Measurements from ENCODE around the gene TXNRD1. TPM values are rescaled to one million over a fixed set of nuclear protein-coding genes. Genes with fewer than 3 reads are reported as not detected.

The TXNRD1 gene
- total RNA-seq, 2 donors from 2014 or later: 33.5 to 47.2 TPM

GRCh38 chr12:104372721-104373335 is 157.2 kb downstream of the TXNRD1 start:
- no peak overlapping the region for H3K4me3 Mint-ChIP-seq
- no peaks in the 10 kb centered on the region for H3K36me3 Mint-ChIP-seq (ENCODE audit: low read depth)
- H3K27ac Mint-ChIP-seq: peak overlapping the region; percentile 70
- no peak for ATAC-seq
- no peak for DNase-seq
- H3K27me3 Mint-ChIP-seq: no peaks in the 10 kb centered on the region
- H3K4me1 Mint-ChIP-seq: peaks cover 4% of the 10 kb centered on the region
- no peaks in the 10 kb centered on the region for H3K9me3 ChIP-seq (ENCODE audit: control insufficient read depth, low read length, poor library complexity, severe bottlenecking)

- H3K9me3 ChIP-seq (ENCODE audit: control insufficient read depth, low read length, poor library complexity, severe bottlenecking): no peaks in the 10 kb centered on the region
- H3K27me3 Mint-ChIP-seq: no peaks in the 10 kb centered on the region
- DNase-seq: no peak
- no peaks in the 10 kb centered on the region for H3K36me3 Mint-ChIP-seq (ENCODE audit: low read depth)
- peaks cover 8% of the 10 kb centered on the region for H3K4me1 Mint-ChIP-seq
- no peak for ATAC-seq
- no peak overlapping the region for H3K27ac Mint-ChIP-seq
- no peak overlapping the region for H3K4me3 Mint-ChIP-seq
These were observed 158.5 kb downstream of the TXNRD1 start for GRCh38 chr12:104374071-104374470.

DNA sequence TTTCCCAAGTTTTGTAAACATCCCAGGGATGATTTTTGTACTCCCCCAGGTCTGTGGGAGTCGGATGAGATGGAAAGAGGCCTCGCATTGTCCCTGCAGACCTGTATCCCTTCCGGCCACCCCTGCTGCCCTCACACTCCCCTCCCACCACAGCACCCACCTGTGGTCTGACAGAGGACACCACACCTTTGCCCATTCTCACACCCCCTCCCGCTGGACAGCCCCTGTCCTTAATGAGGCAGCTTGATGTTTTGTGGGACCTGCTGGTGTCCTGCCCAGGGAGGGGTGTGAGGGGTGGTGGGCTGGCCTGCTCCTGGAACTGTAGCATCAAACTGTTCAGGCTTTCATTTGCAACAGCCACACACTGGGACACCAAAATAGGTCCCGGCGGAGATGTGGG is 159.2 kb downstream of the TXNRD1 start:
- H3K9me3 ChIP-seq (ENCODE audit: control insufficient read depth, low read length, poor library complexity, severe bottlenecking): no peaks in the 10 kb centered on the region
- no peak for ATAC-seq
- no peaks in the 10 kb centered on the region for H3K27me3 Mint-ChIP-seq
- DNase-seq: no peak
- H3K36me3 Mint-ChIP-seq (ENCODE audit: low read depth): no peaks in the 10 kb centered on the region
- H3K4me1 Mint-ChIP-seq: peaks cover 8% of the 10 kb centered on the region
- H3K4me3 Mint-ChIP-seq: no peak overlapping the region
- H3K27ac Mint-ChIP-seq: peak overlapping the region; percentile 68

- Mint-ChIP-seq H3K4me1 (peaks cover 8% of the 10 kb centered on the region), H3K36me3 (ENCODE audit: low read depth) (no peaks in the 10 kb centered on the region), H3K27me3 (peaks cover under 1% of the 10 kb centered on the region), H3K4me3 (no peak overlapping the region), H3K27ac (no peak overlapping the region)
- DNase-seq (no peak), ATAC-seq (no peak)
- no peaks in the 10 kb centered on the region for H3K9me3 ChIP-seq (ENCODE audit: control insufficient read depth, low read length, poor library complexity, severe bottlenecking)
These were observed 160.2 kb downstream of the TXNRD1 start for GRCh38 chr12:104375775-104376174.

- H3K27ac Mint-ChIP-seq: peak overlapping the region; percentile 41
- no peaks in the 10 kb centered on the region for H3K36me3 Mint-ChIP-seq (ENCODE audit: low read depth)
- H3K4me3 Mint-ChIP-seq: no peak overlapping the region
- no peak for DNase-seq
- no peak for ATAC-seq
- peaks cover 12% of the 10 kb centered on the region for H3K4me1 Mint-ChIP-seq
- H3K9me3 ChIP-seq (ENCODE audit: control insufficient read depth, low read length, poor library complexity, severe bottlenecking): no peaks in the 10 kb centered on the region
- peaks cover 11% of the 10 kb centered on the region for H3K27me3 Mint-ChIP-seq
These were observed 161.3 kb downstream of the TXNRD1 start for GRCh38 chr12:104376650-104377513.

DNA sequence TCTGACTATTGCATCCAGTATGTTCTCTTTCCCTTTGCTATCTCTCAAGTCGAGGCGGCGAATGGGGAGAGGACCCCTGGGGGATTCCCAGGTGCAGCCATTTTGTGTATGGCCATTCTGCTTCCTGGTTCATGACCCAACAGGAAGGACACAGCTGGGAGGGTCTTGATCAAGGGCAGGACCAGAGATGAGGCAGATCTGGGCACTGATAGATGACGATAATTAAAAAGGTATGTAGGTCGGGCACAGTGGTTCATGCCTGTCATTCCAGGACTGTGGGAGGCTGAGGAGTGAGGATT is 161.9 kb downstream of the TXNRD1 start:
- DNase-seq: no peak
- H3K36me3 Mint-ChIP-seq (ENCODE audit: low read depth): no peaks in the 10 kb centered on the region
- no peak for ATAC-seq
- no peaks in the 10 kb centered on the region for H3K9me3 ChIP-seq (ENCODE audit: control insufficient read depth, low read length, poor library complexity, severe bottlenecking)
- peaks cover 12% of the 10 kb centered on the region for H3K27me3 Mint-ChIP-seq
- peak overlapping the region; percentile 41 for H3K27ac Mint-ChIP-seq
- H3K4me3 Mint-ChIP-seq: no peak overlapping the region
- peaks cover 10% of the 10 kb centered on the region for H3K4me1 Mint-ChIP-seq

DNA sequence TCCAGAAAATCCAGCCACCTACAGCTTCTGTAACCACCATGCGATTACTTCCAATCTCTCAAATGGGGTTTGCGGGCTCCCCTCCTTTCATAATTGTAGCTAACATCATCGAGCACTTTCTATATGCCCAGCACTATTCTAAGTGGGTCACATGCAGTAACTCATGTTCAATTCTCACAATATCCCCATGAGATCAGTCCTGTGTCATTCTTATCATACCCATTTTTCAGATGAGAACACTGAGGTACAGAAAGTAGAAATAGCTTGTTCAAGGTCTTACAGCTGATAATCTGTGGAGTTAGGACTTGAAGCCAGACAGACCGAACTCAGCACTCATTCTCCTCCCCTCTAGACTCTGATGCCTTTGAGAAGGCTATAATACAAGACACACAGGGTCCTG is 162.8 kb downstream of the TXNRD1 start:
- DNase-seq (no peak), ATAC-seq (no peak)
- no peaks in the 10 kb centered on the region for H3K9me3 ChIP-seq (ENCODE audit: control insufficient read depth, low read length, poor library complexity, severe bottlenecking)
- no peaks in the 10 kb centered on the region for H3K36me3 Mint-ChIP-seq (ENCODE audit: low read depth)
- peaks cover 12% of the 10 kb centered on the region for H3K27me3 Mint-ChIP-seq
- no peak overlapping the region for H3K27ac Mint-ChIP-seq
- peaks cover 10% of the 10 kb centered on the region for H3K4me1 Mint-ChIP-seq
- no peak overlapping the region for H3K4me3 Mint-ChIP-seq

DNA sequence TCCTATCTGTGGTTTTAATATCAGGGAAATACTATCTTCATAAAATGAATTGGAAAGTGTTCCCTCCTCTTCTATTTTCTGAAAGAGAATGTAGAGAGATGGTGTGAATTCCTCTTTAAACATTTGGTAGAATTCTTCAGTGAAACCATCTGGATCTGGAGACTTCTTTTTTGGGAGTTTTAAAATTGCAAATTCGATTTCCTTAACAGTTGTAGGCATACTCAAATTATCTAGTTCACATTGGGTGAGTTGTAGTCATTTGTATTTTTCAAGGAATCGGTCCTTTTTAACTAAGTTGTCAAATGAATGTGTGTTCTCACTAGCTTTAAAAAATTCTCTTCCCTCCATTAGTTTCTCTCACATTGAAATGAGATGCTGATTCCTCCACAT is 165.8 kb downstream of the TXNRD1 start:
- H3K4me1 Mint-ChIP-seq: peaks cover 10% of the 10 kb centered on the region
- H3K27me3 Mint-ChIP-seq: peaks cover 12% of the 10 kb centered on the region
- no peak overlapping the region for H3K4me3 Mint-ChIP-seq
- H3K27ac Mint-ChIP-seq: peak overlapping the region; percentile 91
- no peaks in the 10 kb centered on the region for H3K9me3 ChIP-seq (ENCODE audit: control insufficient read depth, low read length, poor library complexity, severe bottlenecking)
- H3K36me3 Mint-ChIP-seq (ENCODE audit: low read depth): no peaks in the 10 kb centered on the region
- DNase-seq (no peak), ATAC-seq (no peak)

GRCh38 chr12:104381731-104382480 is 166.3 kb downstream of the TXNRD1 start:
- Mint-ChIP-seq H3K36me3 (ENCODE audit: low read depth) (no peaks in the 10 kb centered on the region), H3K4me1 (peaks cover 10% of the 10 kb centered on the region), H3K27me3 (peaks cover 12% of the 10 kb centered on the region), H3K4me3 (no peak overlapping the region), H3K27ac (peak overlapping the region; percentile 91)
- no peaks in the 10 kb centered on the region for H3K9me3 ChIP-seq (ENCODE audit: control insufficient read depth, low read length, poor library complexity, severe bottlenecking)
- DNase-seq (peak; percentile 54 to 77 (median 60)), ATAC-seq (peak; percentile 90)

DNA sequence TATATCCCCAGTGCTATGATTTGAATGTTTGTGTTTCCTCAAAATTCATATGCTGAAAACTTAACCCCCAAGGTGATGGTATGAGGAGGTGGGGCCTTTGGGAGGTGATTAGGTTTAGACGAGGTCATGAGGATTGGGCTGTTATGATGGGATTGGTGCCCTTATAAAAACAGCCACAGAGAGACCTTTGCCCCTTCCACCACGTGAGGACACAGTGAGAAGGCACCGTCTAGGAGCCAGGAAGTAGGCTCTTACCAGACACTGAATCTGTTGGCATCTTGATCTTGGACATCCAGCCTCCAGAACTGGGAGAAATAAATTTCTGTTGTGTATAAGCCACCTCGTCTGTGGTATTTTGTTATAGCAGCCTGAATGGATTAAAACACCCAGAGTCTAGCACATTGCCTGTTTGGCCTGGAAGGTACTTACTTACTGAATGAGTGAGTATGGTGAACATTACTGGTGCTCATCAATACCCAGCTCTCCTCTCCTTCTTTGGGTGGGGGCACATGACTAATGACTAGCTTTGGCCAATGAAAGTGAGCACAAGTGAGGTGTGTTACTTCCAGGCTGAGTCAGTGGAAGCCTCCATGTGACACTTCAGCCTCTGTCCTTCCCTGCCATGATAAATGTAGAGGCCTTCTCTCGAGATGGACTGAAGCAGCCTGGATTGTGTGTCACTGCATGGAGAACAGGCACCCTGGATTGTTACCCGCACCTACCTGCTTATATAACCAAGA is 168.7 kb downstream of the TXNRD1 start:
- H3K9me3 ChIP-seq (ENCODE audit: control insufficient read depth, low read length, poor library complexity, severe bottlenecking): no peaks in the 10 kb centered on the region
- Mint-ChIP-seq H3K27ac (no peak overlapping the region), H3K27me3 (peaks cover 12% of the 10 kb centered on the region), H3K4me1 (peaks cover 6% of the 10 kb centered on the region), H3K4me3 (no peak overlapping the region), H3K36me3 (ENCODE audit: low read depth) (no peaks in the 10 kb centered on the region)
- no peak for ATAC-seq
- DNase-seq: no peak

GRCh38 chr12:104385510-104385909 is 169.9 kb downstream of the TXNRD1 start:
- ATAC-seq (no peak), DNase-seq (no peak)
- H3K4me1 Mint-ChIP-seq: peaks cover 6% of the 10 kb centered on the region
- H3K4me3 Mint-ChIP-seq: no peak overlapping the region
- peaks cover 12% of the 10 kb centered on the region for H3K27me3 Mint-ChIP-seq
- no peaks in the 10 kb centered on the region for H3K9me3 ChIP-seq (ENCODE audit: control insufficient read depth, low read length, poor library complexity, severe bottlenecking)
- no peak overlapping the region for H3K27ac Mint-ChIP-seq
- H3K36me3 Mint-ChIP-seq (ENCODE audit: low read depth): no peaks in the 10 kb centered on the region

GRCh38 chr12:104386461-104386860 is 170.9 kb downstream of the TXNRD1 start:
- ATAC-seq: no peak
- H3K4me1 Mint-ChIP-seq: peaks cover 6% of the 10 kb centered on the region
- H3K27ac Mint-ChIP-seq: no peak overlapping the region
- H3K4me3 Mint-ChIP-seq: no peak overlapping the region
- no peaks in the 10 kb centered on the region for H3K36me3 Mint-ChIP-seq (ENCODE audit: low read depth)
- H3K27me3 Mint-ChIP-seq: peaks cover 5% of the 10 kb centered on the region
- DNase-seq: no peak
- no peaks in the 10 kb centered on the region for H3K9me3 ChIP-seq (ENCODE audit: control insufficient read depth, low read length, poor library complexity, severe bottlenecking)

DNA sequence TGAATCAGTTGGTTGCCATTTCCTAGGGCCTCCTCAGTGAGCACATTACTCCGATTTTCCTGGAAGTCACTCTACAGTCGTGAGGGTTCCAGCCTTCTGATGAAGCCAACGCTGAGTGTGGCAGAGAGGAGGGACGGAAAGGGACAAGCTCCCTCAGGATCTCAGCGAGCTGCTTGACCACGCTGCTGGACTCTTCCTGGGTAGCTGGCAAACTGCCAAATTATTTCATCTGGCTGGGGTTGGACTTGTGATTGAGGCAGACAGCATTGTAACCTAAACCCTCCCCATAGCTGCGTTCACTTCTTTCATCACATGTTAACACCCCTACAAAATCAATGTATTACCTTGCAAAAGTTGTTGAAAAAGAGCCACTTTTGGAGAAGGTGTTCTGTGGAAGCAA is 171.6 kb downstream of the TXNRD1 start:
- DNase-seq: no peak
- Mint-ChIP-seq H3K27ac (no peak overlapping the region), H3K27me3 (no peaks in the 10 kb centered on the region), H3K4me3 (no peak overlapping the region), H3K36me3 (ENCODE audit: low read depth) (no peaks in the 10 kb centered on the region), H3K4me1 (peaks cover 2% of the 10 kb centered on the region)
- no peak for ATAC-seq
- no peaks in the 10 kb centered on the region for H3K9me3 ChIP-seq (ENCODE audit: control insufficient read depth, low read length, poor library complexity, severe bottlenecking)

Data from T-helper 17 cell (primary cell).